Measurements from ENCODE around the gene MAD2L2. TPM values are rescaled to one million over a fixed set of nuclear protein-coding genes. Genes with fewer than 3 reads are reported as not detected.

MAD2L2 gene
- total RNA-seq, 1 donor = 20.6 TPM

- H3K9me3 ChIP-seq (ENCODE audit: low read depth, low read length) = no peaks in the 10 kb centered on the region
- no peaks in the 10 kb centered on the region for H3K79me2 ChIP-seq (ENCODE audit: insufficient read depth, low read length)
- peaks cover 4% of the 10 kb centered on the region for H4K20me1 ChIP-seq (ENCODE audit: insufficient read depth, low read length)
- no peaks in the 10 kb centered on the region for H3K4me1 ChIP-seq (ENCODE audit: insufficient read depth, low read length)
- peak; percentile 55 for DNase-seq (ENCODE audit: insufficient read length, low spot score, missing footprints)
- no peak overlapping the region for H3K27ac ChIP-seq (ENCODE audit: low read depth, low read length)
- H3K36me3 ChIP-seq (ENCODE audit: insufficient read depth, low read length) = peaks cover 20% of the 10 kb centered on the region
- no peaks in the 10 kb centered on the region for H3K27me3 ChIP-seq (ENCODE audit: insufficient read depth, low read length)
- TF ChIP-seq, protein P1, sequence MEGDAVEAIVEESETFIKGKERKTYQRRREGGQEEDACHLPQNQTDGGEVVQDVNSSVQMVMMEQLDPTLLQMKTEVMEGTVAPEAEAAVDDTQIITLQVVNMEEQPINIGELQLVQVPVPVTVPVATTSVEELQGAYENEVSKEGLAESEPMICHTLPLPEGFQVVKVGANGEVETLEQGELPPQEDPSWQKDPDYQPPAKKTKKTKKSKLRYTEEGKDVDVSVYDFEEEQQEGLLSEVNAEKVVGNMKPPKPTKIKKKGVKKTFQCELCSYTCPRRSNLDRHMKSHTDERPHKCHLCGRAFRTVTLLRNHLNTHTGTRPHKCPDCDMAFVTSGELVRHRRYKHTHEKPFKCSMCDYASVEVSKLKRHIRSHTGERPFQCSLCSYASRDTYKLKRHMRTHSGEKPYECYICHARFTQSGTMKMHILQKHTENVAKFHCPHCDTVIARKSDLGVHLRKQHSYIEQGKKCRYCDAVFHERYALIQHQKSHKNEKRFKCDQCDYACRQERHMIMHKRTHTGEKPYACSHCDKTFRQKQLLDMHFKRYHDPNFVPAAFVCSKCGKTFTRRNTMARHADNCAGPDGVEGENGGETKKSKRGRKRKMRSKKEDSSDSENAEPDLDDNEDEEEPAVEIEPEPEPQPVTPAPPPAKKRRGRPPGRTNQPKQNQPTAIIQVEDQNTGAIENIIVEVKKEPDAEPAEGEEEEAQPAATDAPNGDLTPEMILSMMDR (IDR thresholded peaks at IDR 0.05; ENCODE audit: extremely low read depth, low read depth, low read length) = no peak
- H3K4me2 ChIP-seq (ENCODE audit: insufficient read depth, low read length) = no peak overlapping the region
- H3K4me3 ChIP-seq (ENCODE audit: insufficient read depth, low read length) = no peak overlapping the region
- no peak overlapping the region for H2AFZ ChIP-seq (ENCODE audit: low read length)
These were observed 5.6 kb downstream of the MAD2L2 start for GRCh38 chr1:11675325-11675724.

- Histone ChIP-seq H3K4me1 (ENCODE audit: insufficient read depth, low read length) (no peaks in the 10 kb centered on the region), H3K36me3 (ENCODE audit: insufficient read depth, low read length) (peaks cover 20% of the 10 kb centered on the region), H2AFZ (ENCODE audit: low read length) (no peak overlapping the region), H4K20me1 (ENCODE audit: insufficient read depth, low read length) (peaks cover 4% of the 10 kb centered on the region), H3K79me2 (ENCODE audit: insufficient read depth, low read length) (no peaks in the 10 kb centered on the region), H3K27ac (ENCODE audit: low read depth, low read length) (no peak overlapping the region), H3K27me3 (ENCODE audit: insufficient read depth, low read length) (no peaks in the 10 kb centered on the region), H3K4me2 (ENCODE audit: insufficient read depth, low read length) (no peak overlapping the region), H3K4me3 (ENCODE audit: insufficient read depth, low read length) (no peak overlapping the region), H3K9me3 (ENCODE audit: low read depth, low read length) (no peaks in the 10 kb centered on the region)
- DNase-seq (ENCODE audit: insufficient read length, low spot score, missing footprints) = peak; percentile 67
- TF ChIP-seq, protein P1 (IDR thresholded peaks at IDR 0.05; ENCODE audit: extremely low read depth, low read depth, low read length) = no peak
These were observed 6.5 kb downstream of the MAD2L2 start for GRCh38 chr1:11674488-11674887.

- H3K36me3 ChIP-seq (ENCODE audit: insufficient read depth, low read length) = peaks cover 20% of the 10 kb centered on the region
- H3K4me3 ChIP-seq (ENCODE audit: insufficient read depth, low read length) = no peak overlapping the region
- H3K27ac ChIP-seq (ENCODE audit: low read depth, low read length) = no peak overlapping the region
- H3K4me2 ChIP-seq (ENCODE audit: insufficient read depth, low read length) = no peak overlapping the region
- TF ChIP-seq, protein P1 (IDR thresholded peaks at IDR 0.05; ENCODE audit: extremely low read depth, low read depth, low read length) = no peak
- H3K4me1 ChIP-seq (ENCODE audit: insufficient read depth, low read length) = no peaks in the 10 kb centered on the region
- H4K20me1 ChIP-seq (ENCODE audit: insufficient read depth, low read length) = peaks cover 4% of the 10 kb centered on the region
- no peak overlapping the region for H2AFZ ChIP-seq (ENCODE audit: low read length)
- H3K27me3 ChIP-seq (ENCODE audit: insufficient read depth, low read length) = no peaks in the 10 kb centered on the region
- peak; percentile 52 for DNase-seq (ENCODE audit: insufficient read length, low spot score, missing footprints)
- H3K79me2 ChIP-seq (ENCODE audit: insufficient read depth, low read length) = no peaks in the 10 kb centered on the region
- no peaks in the 10 kb centered on the region for H3K9me3 ChIP-seq (ENCODE audit: low read depth, low read length)
These were observed 7.7 kb downstream of the MAD2L2 start for GRCh38 chr1:11673089-11673769.

DNA sequence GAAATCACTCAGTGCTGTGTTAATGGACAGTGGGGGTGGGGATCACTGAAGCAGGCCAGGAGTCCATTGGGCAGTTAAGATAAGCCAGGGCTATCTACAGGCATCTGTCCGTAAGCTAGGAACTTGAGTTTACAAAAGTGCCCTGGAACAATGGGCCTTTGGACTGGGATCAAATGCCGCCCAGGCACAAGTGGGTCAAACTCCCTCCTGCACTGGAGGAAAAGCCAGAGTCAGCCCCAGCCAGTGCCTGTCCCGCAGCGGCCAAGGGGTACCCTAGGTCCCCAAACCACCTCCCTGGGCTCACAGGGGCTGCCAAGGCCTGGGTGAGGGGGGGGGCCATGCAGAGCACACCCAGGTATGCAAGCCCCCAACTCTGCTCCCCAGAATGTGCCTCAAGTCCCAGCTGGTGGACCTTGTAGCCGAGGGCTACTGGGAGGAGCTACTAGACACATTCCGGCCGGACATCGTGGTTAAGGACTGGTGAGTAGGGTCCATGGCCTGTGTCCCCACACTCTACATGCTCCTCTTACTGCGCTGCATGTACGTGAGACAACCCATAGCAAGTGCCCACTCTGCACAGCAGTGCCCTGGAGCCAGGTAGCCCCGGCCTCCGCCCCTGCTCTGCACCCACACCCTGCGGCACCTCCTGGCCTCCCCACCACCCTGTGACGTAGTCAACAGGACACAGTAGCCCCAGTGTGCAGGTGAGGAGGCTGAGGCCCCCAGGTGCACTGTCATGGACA, 9.2 kb downstream of the MAD2L2 start:
- H3K4me3 ChIP-seq (ENCODE audit: insufficient read depth, low read length) = no peak overlapping the region

More for the DNA sequence above, 9.2 kb downstream of the MAD2L2 start:
- Histone ChIP-seq H3K36me3 (ENCODE audit: insufficient read depth, low read length) (peaks cover 17% of the 10 kb centered on the region), H3K79me2 (ENCODE audit: insufficient read depth, low read length) (no peaks in the 10 kb centered on the region), H3K4me2 (ENCODE audit: insufficient read depth, low read length) (no peak overlapping the region), H3K4me1 (ENCODE audit: insufficient read depth, low read length) (peaks cover 5% of the 10 kb centered on the region), H3K27ac (ENCODE audit: low read depth, low read length) (no peak overlapping the region), H2AFZ (ENCODE audit: low read length) (no peak overlapping the region), H4K20me1 (ENCODE audit: insufficient read depth, low read length) (peaks cover 7% of the 10 kb centered on the region), H3K9me3 (ENCODE audit: low read depth, low read length) (no peaks in the 10 kb centered on the region), H3K27me3 (ENCODE audit: insufficient read depth, low read length) (no peaks in the 10 kb centered on the region)
- TF ChIP-seq, protein P1 (IDR thresholded peaks at IDR 0.05; ENCODE audit: extremely low read depth, low read depth, low read length) = no peak
- DNase-seq (ENCODE audit: insufficient read length, low spot score, missing footprints) = peak; percentile 69
